GM12878 (cell line): Measurements from ENCODE around the gene CYSTM1. TPM values are rescaled to one million over a fixed set of nuclear protein-coding genes. Genes with fewer than 3 reads are reported as not detected.

ENCODE experiments used
- FOXM1 ChIP-seq: IDR thresholded peaks from 2 replicates; pipeline ENCODE4 v1.6.1; 2012; ENCODE audit warnings: low read depth, mild to moderate bottlenecking, inconsistent platforms, low read length, moderate library complexity
- IKZF1 ChIP-seq: fragments of 450-650 bp; conservative IDR thresholded peaks from 2 replicates; pipeline ENCODE4 v1.6.1; 2017; ENCODE audit warnings: antibody characterized with exemption, mild to moderate bottlenecking
- IKZF2 ChIP-seq, 2 experiments: fragments of 450-650 bp; IDR thresholded peaks; 2 replicates each; pipeline ENCODE4 v1.6.1; 2017; ENCODE audit warnings: mild to moderate bottlenecking in 2 of 2, moderate library complexity in 2 of 2
- SRF ChIP-seq, 2 experiments: IDR thresholded peaks; 2 replicates each; pipeline ENCODE4 v1.6.1; 2011; ENCODE audit warnings: low read depth in 2 of 2, low read length in 2 of 2, mild to moderate bottlenecking in 1 of 2, moderate library complexity in 1 of 2
- polyA plus RNA-seq, 11 experiments: library from polyadenylated mRNA; depleted of rRNA in 4 of 11; unstranded in 6 of 11; stranded (reverse) in 5 of 11; fragments of >200 nt; fragmentation: Nextera tagmentation in 4 of 11; fragmentation: Illumina TruSeq in 1 of 11; extraction: Ambion mirVana in 4 of 11; extraction: Trizol in 1 of 11; gene quantifications; 1 replicate in 1 of 11; 2 replicates in 10 of 11; pipeline versions ENCODE4 v1.2.1 to v1.2.3, GENCODE V29; 2011 to 2016; ENCODE audit warnings: inconsistent platforms in 2 of 11, missing spikeins in 2 of 11, low read depth in 1 of 11
- total RNA-seq, 4 experiments: library from RNA; depleted of rRNA in 3 of 4; stranded (reverse); fragments of >200 nt in 3 of 4; fragmentation: Illumina TruSeq in 1 of 4; extraction: Trizol in 1 of 4; gene quantifications; 2 replicates each; pipeline versions ENCODE4 v1.2.1 to v1.2.3, GENCODE V29; 2013 to 2021
- TF ChIP-seq, protein P1 (sequence below): fragments of 450-650 bp; IDR thresholded peaks from 2 replicates; pipeline ENCODE4 v1.6.1; 2017; ENCODE audit warnings: antibody characterized with exemption, mild to moderate bottlenecking, moderate library complexity
- TF ChIP-seq, protein P2 (sequence below): IDR thresholded peaks from 2 replicates; pipeline ENCODE4 v1.6.1; 2012; ENCODE audit warnings: low read length, inconsistent platforms
- TF ChIP-seq, protein P3 (sequence below): IDR thresholded peaks from 2 replicates; pipeline ENCODE4 v1.6.1; 2012; ENCODE audit warnings: improper control_type of control experiment, low read depth, low read length; ENCODE audit not compliant: insufficient replicate concordance
- TF ChIP-seq, protein P4 (sequence below), 3 experiments: IDR thresholded peaks in 2 of 3; conservative IDR thresholded peaks in 1 of 3; 2 replicates each; pipeline ENCODE4 v1.5.1; 2011; ENCODE audit warnings: low read depth in 3 of 3, low read length in 3 of 3, mild to moderate bottlenecking in 3 of 3, control low read depth in 2 of 3, moderate library complexity in 2 of 3, inconsistent platforms in 1 of 3, mixed read lengths in 1 of 3; ENCODE audit not compliant: control insufficient read depth in 2 of 3, insufficient read depth in 1 of 3; ENCODE audit errors: extremely low read depth in 1 of 3

CYSTM1 gene
- total and polyA plus RNA-seq, 10 of the 15 experiments (the other 5 are each of a cell fraction or from before 2014, with no cell fraction given) = 52.7 to 261 (median 98.7) TPM

DNA sequence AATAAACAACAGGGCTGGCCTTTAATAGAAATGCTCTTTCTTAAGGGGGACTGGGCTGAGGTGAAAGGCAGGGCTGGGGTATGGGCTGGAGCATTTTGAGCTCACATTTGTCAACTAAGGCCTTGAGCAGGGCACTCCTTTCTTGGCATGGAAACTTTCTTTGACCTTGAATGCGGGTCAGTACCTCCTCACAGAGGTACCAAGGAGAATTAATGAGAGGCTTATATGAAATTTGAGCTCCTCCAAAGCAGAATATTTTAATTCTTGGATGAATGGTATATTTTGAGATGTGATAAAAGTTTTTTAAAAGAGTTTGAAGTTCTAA lies 3.1 kb downstream of the CYSTM1 start (continued):
- TF ChIP-seq FOXM1 (no peak), SRF (IDR thresholded peaks at IDR 0.05; ENCODE audit: low read depth in 2 of 2, low read length in 2 of 2) (no peak), IKZF2 (IDR thresholded peaks at IDR 0.05) (no peak), IKZF1 (no peak)
- TF ChIP-seq, protein P1, sequence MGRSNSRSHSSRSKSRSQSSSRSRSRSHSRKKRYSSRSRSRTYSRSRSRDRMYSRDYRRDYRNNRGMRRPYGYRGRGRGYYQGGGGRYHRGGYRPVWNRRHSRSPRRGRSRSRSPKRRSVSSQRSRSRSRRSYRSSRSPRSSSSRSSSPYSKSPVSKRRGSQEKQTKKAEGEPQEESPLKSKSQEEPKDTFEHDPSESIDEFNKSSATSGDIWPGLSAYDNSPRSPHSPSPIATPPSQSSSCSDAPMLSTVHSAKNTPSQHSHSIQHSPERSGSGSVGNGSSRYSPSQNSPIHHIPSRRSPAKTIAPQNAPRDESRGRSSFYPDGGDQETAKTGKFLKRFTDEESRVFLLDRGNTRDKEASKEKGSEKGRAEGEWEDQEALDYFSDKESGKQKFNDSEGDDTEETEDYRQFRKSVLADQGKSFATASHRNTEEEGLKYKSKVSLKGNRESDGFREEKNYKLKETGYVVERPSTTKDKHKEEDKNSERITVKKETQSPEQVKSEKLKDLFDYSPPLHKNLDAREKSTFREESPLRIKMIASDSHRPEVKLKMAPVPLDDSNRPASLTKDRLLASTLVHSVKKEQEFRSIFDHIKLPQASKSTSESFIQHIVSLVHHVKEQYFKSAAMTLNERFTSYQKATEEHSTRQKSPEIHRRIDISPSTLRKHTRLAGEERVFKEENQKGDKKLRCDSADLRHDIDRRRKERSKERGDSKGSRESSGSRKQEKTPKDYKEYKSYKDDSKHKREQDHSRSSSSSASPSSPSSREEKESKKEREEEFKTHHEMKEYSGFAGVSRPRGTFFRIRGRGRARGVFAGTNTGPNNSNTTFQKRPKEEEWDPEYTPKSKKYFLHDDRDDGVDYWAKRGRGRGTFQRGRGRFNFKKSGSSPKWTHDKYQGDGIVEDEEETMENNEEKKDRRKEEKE = no peak
- TF ChIP-seq, protein P2, sequence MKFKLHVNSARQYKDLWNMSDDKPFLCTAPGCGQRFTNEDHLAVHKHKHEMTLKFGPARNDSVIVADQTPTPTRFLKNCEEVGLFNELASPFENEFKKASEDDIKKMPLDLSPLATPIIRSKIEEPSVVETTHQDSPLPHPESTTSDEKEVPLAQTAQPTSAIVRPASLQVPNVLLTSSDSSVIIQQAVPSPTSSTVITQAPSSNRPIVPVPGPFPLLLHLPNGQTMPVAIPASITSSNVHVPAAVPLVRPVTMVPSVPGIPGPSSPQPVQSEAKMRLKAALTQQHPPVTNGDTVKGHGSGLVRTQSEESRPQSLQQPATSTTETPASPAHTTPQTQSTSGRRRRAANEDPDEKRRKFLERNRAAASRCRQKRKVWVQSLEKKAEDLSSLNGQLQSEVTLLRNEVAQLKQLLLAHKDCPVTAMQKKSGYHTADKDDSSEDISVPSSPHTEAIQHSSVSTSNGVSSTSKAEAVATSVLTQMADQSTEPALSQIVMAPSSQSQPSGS = no peak
- TF ChIP-seq, protein P3, sequence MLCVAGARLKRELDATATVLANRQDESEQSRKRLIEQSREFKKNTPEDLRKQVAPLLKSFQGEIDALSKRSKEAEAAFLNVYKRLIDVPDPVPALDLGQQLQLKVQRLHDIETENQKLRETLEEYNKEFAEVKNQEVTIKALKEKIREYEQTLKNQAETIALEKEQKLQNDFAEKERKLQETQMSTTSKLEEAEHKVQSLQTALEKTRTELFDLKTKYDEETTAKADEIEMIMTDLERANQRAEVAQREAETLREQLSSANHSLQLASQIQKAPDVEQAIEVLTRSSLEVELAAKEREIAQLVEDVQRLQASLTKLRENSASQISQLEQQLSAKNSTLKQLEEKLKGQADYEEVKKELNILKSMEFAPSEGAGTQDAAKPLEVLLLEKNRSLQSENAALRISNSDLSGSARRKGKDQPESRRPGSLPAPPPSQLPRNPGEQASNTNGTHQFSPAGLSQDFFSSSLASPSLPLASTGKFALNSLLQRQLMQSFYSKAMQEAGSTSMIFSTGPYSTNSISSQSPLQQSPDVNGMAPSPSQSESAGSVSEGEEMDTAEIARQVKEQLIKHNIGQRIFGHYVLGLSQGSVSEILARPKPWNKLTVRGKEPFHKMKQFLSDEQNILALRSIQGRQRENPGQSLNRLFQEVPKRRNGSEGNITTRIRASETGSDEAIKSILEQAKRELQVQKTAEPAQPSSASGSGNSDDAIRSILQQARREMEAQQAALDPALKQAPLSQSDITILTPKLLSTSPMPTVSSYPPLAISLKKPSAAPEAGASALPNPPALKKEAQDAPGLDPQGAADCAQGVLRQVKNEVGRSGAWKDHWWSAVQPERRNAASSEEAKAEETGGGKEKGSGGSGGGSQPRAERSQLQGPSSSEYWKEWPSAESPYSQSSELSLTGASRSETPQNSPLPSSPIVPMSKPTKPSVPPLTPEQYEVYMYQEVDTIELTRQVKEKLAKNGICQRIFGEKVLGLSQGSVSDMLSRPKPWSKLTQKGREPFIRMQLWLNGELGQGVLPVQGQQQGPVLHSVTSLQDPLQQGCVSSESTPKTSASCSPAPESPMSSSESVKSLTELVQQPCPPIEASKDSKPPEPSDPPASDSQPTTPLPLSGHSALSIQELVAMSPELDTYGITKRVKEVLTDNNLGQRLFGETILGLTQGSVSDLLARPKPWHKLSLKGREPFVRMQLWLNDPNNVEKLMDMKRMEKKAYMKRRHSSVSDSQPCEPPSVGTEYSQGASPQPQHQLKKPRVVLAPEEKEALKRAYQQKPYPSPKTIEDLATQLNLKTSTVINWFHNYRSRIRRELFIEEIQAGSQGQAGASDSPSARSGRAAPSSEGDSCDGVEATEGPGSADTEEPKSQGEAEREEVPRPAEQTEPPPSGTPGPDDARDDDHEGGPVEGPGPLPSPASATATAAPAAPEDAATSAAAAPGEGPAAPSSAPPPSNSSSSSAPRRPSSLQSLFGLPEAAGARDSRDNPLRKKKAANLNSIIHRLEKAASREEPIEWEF = no peak
- TF ChIP-seq, protein P4, sequence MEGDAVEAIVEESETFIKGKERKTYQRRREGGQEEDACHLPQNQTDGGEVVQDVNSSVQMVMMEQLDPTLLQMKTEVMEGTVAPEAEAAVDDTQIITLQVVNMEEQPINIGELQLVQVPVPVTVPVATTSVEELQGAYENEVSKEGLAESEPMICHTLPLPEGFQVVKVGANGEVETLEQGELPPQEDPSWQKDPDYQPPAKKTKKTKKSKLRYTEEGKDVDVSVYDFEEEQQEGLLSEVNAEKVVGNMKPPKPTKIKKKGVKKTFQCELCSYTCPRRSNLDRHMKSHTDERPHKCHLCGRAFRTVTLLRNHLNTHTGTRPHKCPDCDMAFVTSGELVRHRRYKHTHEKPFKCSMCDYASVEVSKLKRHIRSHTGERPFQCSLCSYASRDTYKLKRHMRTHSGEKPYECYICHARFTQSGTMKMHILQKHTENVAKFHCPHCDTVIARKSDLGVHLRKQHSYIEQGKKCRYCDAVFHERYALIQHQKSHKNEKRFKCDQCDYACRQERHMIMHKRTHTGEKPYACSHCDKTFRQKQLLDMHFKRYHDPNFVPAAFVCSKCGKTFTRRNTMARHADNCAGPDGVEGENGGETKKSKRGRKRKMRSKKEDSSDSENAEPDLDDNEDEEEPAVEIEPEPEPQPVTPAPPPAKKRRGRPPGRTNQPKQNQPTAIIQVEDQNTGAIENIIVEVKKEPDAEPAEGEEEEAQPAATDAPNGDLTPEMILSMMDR (IDR thresholded peaks at IDR 0.05 in 2 of 3, conservative IDR thresholded peaks at IDR 0.05 in 1 of 3; ENCODE audit: control insufficient read depth in 2 of 3, extremely low read depth in 1 of 3, insufficient read depth in 1 of 3, low read depth in 3 of 3, low read length in 3 of 3) = no peak
